ENCODE measurements around the gene HSD17B1. TPM values are rescaled to one million over a fixed set of nuclear protein-coding genes. Genes with fewer than 3 reads are reported as not detected.
A peak's percentile ranks its signal among the peaks of the same experiment; 100 is the strongest.

Gene HSD17B1
- total and polyA plus RNA-seq, 2 of the 13 experiments (the other 11 are each of a cell fraction or from before 2014, with no cell fraction given): 0.54 to 0.93 TPM

GRCh38 chr17:42561897-42562387, 9.2 kb downstream of the HSD17B1 start, which contains the start of gene COASY (continued):
- TF ChIP-seq ZNF510 (CRISPR knock-in tag; IDR thresholded peaks at IDR 0.05; ENCODE audit: low read depth) (no peak; the same call in 1 of the 2 replicates), ZNF652 (CRISPR knock-in tag; IDR thresholded peaks at IDR 0.05; ENCODE audit: borderline replicate concordance, low read depth) (peak; percentile 28; the same call in 1 of the 2 replicates), ZNF83 (CRISPR knock-in tag; IDR thresholded peaks at IDR 0.05; ENCODE audit: borderline replicate concordance) (no peak), ZNF619 (CRISPR knock-in tag; IDR thresholded peaks at IDR 0.05) (peak; percentile 79; the same call in 1 of the 2 replicates), CCDC6 (CRISPR knock-in tag; IDR thresholded peaks at IDR 0.05) (no peak; the same call in 1 of the 2 replicates), NR2F6 (IDR thresholded peaks at IDR 0.05) (peak; percentile 41; the same call in 1 of the 2 replicates), NR2F6 (CRISPR knock-in tag; IDR thresholded peaks at IDR 0.05) (peak; percentile 73; the same call in 1 of the 2 replicates), ZNF264 (CRISPR knock-in tag; IDR thresholded peaks at IDR 0.05) (peak; percentile 93), ZNF720 (CRISPR knock-in tag; IDR thresholded peaks at IDR 0.05) (no peak), KDM1A (CRISPR knock-in tag; IDR thresholded peaks at IDR 0.05) (no peak), MXI1 (IDR thresholded peaks at IDR 0.05; ENCODE audit: borderline replicate concordance, low read depth, low read length) (peak; percentile 93; the same call in 2 of the 3 replicates), ATF4 (CRISPR knock-in tag; IDR thresholded peaks at IDR 0.05) (peak in 1 of 2 experiments; percentile 69; a peak in 1 of 4 replicates), SNAPC4 (CRISPR knock-in tag; IDR thresholded peaks at IDR 0.05) (no peak), ZNF414 (CRISPR knock-in tag; IDR thresholded peaks at IDR 0.05) (no peak; the same call in 1 of the 2 replicates), SMAD1 (CRISPR knock-in tag; IDR thresholded peaks at IDR 0.05; ENCODE audit: borderline replicate concordance, low read depth) (0 out of 2 replicates have a peak, but pooled peaks have one; percentile 30), NPAS2 (CRISPR knock-in tag; IDR thresholded peaks at IDR 0.05; ENCODE audit: borderline replicate concordance) (no peak), ZFP37 (CRISPR knock-in tag; IDR thresholded peaks at IDR 0.05; ENCODE audit: borderline replicate concordance) (peak; percentile 75), TFDP2 (CRISPR knock-in tag; IDR thresholded peaks at IDR 0.05) (peak; percentile 69; the same call in 1 of the 2 replicates), ATAD3A (CRISPR knock-in tag; IDR thresholded peaks at IDR 0.05) (no peak), ZNF329 (CRISPR knock-in tag; IDR thresholded peaks at IDR 0.05; ENCODE audit: low read depth) (peak; percentile 21; the same call in 1 of the 2 replicates), MIER3 (CRISPR knock-in tag; IDR thresholded peaks at IDR 0.05; ENCODE audit: borderline replicate concordance) (peak; percentile 97), NR2F1 (CRISPR knock-in tag; IDR thresholded peaks at IDR 0.05) (0 out of 4 replicates have a peak, but pooled peaks of 1 of the 2 experiments have one; percentile 32), HOXA3 (CRISPR knock-in tag; IDR thresholded peaks at IDR 0.05) (peak; percentile 95), CBX5 (CRISPR knock-in tag; IDR thresholded peaks at IDR 0.05; ENCODE audit: borderline replicate concordance) (peak; percentile 51; the same call in 1 of the 2 replicates)
